HL-60 (cell line): Measurements from ENCODE around the gene DHRS9.
A peak's percentile ranks its signal among the peaks of the same experiment; 100 is the strongest.

Experiments
- CTCF ChIP-seq: IDR thresholded peaks from one replicate; pipeline ENCODE4 v1.5.1; 2011; ENCODE audit warnings: low read length, control low read depth, inconsistent platforms; ENCODE audit not compliant: insufficient read depth
- POLR2AphosphoS5 ChIP-seq: IDR thresholded peaks from 2 replicates; pipeline ENCODE4 v1.6.1; 2012; ENCODE audit warnings: low read depth
- TF ChIP-seq, protein P1 (sequence below): IDR thresholded peaks from 2 replicates; pipeline ENCODE4 v1.6.1; 2012; ENCODE audit warnings: low read depth; ENCODE audit not compliant: insufficient replicate concordance

DNA sequence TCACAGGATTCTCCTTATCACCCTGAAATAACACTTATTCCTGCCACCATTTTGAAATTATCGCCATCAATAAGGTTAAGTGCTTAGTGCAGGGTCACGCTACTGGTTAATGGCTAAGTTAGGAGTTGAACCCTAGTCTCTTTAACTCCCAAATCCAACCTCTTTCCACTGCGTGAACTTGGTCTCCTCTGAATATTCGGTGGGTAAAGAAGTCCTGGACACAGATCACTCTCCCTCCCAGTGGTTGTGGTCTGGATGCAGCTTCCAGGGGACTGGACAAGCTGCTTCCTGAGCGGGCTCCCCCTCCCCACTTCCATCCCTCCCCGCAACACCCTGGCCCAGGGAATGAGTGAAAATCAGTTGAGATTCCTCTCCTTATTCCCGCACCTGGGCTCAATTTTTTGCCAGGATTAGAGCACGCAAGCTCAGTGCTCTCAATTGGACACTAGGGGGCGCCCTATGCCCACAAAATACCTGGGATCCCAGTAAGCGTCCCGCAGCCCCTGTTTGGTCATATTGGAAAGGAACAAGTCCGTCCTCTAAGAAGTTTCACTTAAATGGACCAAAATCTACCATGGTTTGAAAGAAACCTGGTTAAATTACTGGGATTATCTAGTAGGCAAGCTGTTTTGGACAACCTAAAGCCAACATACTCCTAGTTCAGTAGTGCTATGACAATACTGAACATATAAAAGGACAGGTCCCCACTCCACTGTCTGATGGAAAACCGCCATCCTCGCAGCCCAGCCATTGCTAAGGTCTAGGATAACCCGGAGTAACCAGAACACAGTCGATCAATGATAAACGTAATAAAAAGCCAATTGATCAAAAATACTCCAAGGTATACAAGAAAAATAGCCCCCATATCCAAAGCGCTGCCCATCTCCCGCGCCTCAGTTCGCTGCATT lies 40.4 kb downstream of the DHRS9 start:
- TF ChIP-seq CTCF, result peak; percentile 93
- no peak for TF ChIP-seq POLR2AphosphoS5
- TF ChIP-seq, protein P1, sequence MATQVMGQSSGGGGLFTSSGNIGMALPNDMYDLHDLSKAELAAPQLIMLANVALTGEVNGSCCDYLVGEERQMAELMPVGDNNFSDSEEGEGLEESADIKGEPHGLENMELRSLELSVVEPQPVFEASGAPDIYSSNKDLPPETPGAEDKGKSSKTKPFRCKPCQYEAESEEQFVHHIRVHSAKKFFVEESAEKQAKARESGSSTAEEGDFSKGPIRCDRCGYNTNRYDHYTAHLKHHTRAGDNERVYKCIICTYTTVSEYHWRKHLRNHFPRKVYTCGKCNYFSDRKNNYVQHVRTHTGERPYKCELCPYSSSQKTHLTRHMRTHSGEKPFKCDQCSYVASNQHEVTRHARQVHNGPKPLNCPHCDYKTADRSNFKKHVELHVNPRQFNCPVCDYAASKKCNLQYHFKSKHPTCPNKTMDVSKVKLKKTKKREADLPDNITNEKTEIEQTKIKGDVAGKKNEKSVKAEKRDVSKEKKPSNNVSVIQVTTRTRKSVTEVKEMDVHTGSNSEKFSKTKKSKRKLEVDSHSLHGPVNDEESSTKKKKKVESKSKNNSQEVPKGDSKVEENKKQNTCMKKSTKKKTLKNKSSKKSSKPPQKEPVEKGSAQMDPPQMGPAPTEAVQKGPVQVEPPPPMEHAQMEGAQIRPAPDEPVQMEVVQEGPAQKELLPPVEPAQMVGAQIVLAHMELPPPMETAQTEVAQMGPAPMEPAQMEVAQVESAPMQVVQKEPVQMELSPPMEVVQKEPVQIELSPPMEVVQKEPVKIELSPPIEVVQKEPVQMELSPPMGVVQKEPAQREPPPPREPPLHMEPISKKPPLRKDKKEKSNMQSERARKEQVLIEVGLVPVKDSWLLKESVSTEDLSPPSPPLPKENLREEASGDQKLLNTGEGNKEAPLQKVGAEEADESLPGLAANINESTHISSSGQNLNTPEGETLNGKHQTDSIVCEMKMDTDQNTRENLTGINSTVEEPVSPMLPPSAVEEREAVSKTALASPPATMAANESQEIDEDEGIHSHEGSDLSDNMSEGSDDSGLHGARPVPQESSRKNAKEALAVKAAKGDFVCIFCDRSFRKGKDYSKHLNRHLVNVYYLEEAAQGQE, result no peak
